Spleen (tissue), 11 donors: ENCODE results near the gene POLE3. TPM values are rescaled to one million over a fixed set of nuclear protein-coding genes. Genes with fewer than 3 reads are reported as not detected.

Experiments
- DNase-seq: peaks from one replicate; pipeline ENCODE4 v3.0.0-alpha.2; 2020
- H3K27ac ChIP-seq, 8 donors: fragments of 200-600 bp; sonication (generic) in 7 of 8; 1 replicate in 4 of 8; 2 replicates in 4 of 8; pipeline versions ENCODE4 v1.5.0 to v1.8.0; 2016 to 2021; ENCODE audit warnings: inconsistent platforms in 4 of 8, mild to moderate bottlenecking in 4 of 8, moderate library complexity in 1 of 8
- H3K27me3 ChIP-seq, 7 donors: fragments of 200-600 bp; sonication (generic) in 6 of 7; replicated peaks in 1 of 7; 1 replicate in 4 of 7; 2 replicates in 3 of 7; pipeline versions ENCODE4 v1.5.0 to v1.8.0; 2016 to 2021; ENCODE audit warnings: inconsistent platforms in 3 of 7, mild to moderate bottlenecking in 1 of 7
- H3K36me3 ChIP-seq, 6 donors: fragments of 200-600 bp; sonication (generic) in 5 of 6; 1 replicate in 4 of 6; 2 replicates in 2 of 6; pipeline versions ENCODE4 v1.5.0 to v1.8.0; 2016 to 2021; ENCODE audit warnings: inconsistent platforms in 2 of 6
- H3K4me1 ChIP-seq, 6 donors: fragments of 200-600 bp; sonication (generic) in 5 of 6; 1 replicate in 3 of 6; 2 replicates in 3 of 6; pipeline versions ENCODE4 v1.5.0 to v1.8.0; 2016 to 2021; ENCODE audit warnings: inconsistent platforms in 3 of 6
- H3K4me3 ChIP-seq, 8 donors: fragments of 200-600 bp; sonication (generic) in 7 of 8; 1 replicate in 4 of 8; 2 replicates in 4 of 8; pipeline versions ENCODE4 v1.5.0 to v1.8.0; 2016 to 2021; ENCODE audit warnings: inconsistent platforms in 4 of 8, mild to moderate bottlenecking in 4 of 8, moderate library complexity in 2 of 8
- H3K9me3 ChIP-seq, 8 donors: fragments of 200-600 bp; sonication (generic) in 7 of 8; 1 replicate in 4 of 8; 2 replicates in 4 of 8; pipeline versions ENCODE4 v1.5.0 to v1.8.0; 2016 to 2021; ENCODE audit warnings: inconsistent platforms in 4 of 8
- CTCF ChIP-seq, 11 experiments: fragments of 200-600 bp in 7 of 11; fragments of 450-650 bp in 4 of 11; sonication (generic) in 4 of 11; IDR thresholded peaks in 8 of 11; conservative IDR thresholded peaks in 3 of 11; 1 replicate in 7 of 11; 2 replicates in 4 of 11; pipeline versions ENCODE4 v1.4.0 to v1.8.0; 2016 to 2021; ENCODE audit warnings: antibody characterized with exemption in 11 of 11, inconsistent platforms in 4 of 11, mild to moderate bottlenecking in 1 of 11
- POLR2A ChIP-seq, 3 donors: fragments of 450-650 bp; IDR thresholded peaks; one replicate each; pipeline ENCODE4 v1.5.1; 2017; ENCODE audit warnings: antibody characterized with exemption in 3 of 3, mild to moderate bottlenecking in 1 of 3
- POLR2AphosphoS5 ChIP-seq, 3 donors: sonication (generic); formaldehyde crosslinking; IDR thresholded peaks; one replicate each; pipeline ENCODE4 v1.5.1; 2017; ENCODE audit warnings: antibody characterized with exemption in 3 of 3
- WGBS, 5 donors: extraction: QIAGEN DNeasy Blood & Tissue Kit in 3 of 5; methylation state at CpG; one replicate each; pipeline versions ENCODE4 v1.1.5 to v1.1.7; 2013 to 2018; 5-methylcytosine and 5-hydroxymethylcytosine counted together
- intact Hi-C: fragments of 100-400 bp; cut with DNase I; formaldehyde crosslinking; loops from one replicate; pipeline ENCODE4 v1.15.0; 2023; ENCODE audit warnings: low total_unique reads
- polyA plus RNA-seq, 3 donors: library from polyadenylated mRNA; stranded (reverse); fragments of 200-250 nt; gene quantifications; one replicate each; pipeline ENCODE4 v1.2.1, GENCODE V29; 2013
- total RNA-seq, 7 donors: library from RNA; depleted of rRNA in 3 of 7; stranded (reverse); fragments of >200 nt in 3 of 7; fragmentation: NEBNext Ultra II Directional in 4 of 7; extraction: Animal tissue kit (Norgen Biotek cat#: 25700) in 4 of 7; gene quantifications; one replicate each; pipeline versions ENCODE4 v1.1.0 to v1.2.1, GENCODE V29; 2016 to 2021
- donor health status: healthy with polysubstance abuse.
- donor health status: DM: no; HTN: no; CAD: no; lungs with moderate emphysema.
- donor health status: DM: no; HTN: no; CAD: no.
- donor health status: Bipolar disorder and iron deficiency.
- donor health status: healthy.
- donor health status: DM: no; HTN: no; CAD: no.
- donor health status: DM: yes; HTN: yes; CAD: no.

Gene POLE3
- total and polyA plus RNA-seq, 10 donors, result 29.3 to 53.0 (median 37.0) TPM

GRCh38 chr9:113376634-113377567 lies 33.6 kb downstream of the POLE3 start, which contains the start of gene HDHD3:
Gene HDHD3, minus strand, starts transcription at chr9:113376986. Its CDS starts 2,632 bp downstream, at chr9:113374354.
- intact Hi-C loops, result no loop called here

GRCh38 chr9:113375057-113376023 lies 35.1 kb downstream of the POLE3 start:
- Histone ChIP-seq H3K4me3 (peak overlapping the region in 6 of 8 donors; percentile 65 to 90 (median 80)), H3K9me3 (no peaks in the 10 kb centered on the region), H3K27ac (peak overlapping the region in 2 of 8 donors; percentile 5 to 14), H3K36me3 (peaks cover 0 to 33% (median 22%) of the 10 kb centered on the region in 6 donors), H3K4me1 (peaks cover 0 to 28% (median 17%) of the 10 kb centered on the region in 6 donors), H3K27me3 (no peaks in the 10 kb centered on the region)
- 82 to 91% (median 88%) methylated on average over 6 of the region's 6 CpGs for WGBS, 5 donors
- TF ChIP-seq CTCF (IDR thresholded peaks at IDR 0.05 in 8 of 11, conservative IDR thresholded peaks at IDR 0.05 in 3 of 11), result no peak
- no peak for TF ChIP-seq POLR2A (IDR thresholded peaks at IDR 0.05)
- TF ChIP-seq POLR2AphosphoS5 (IDR thresholded peaks at IDR 0.05), result no peak
- peak; percentile 33 for DNase-seq
- intact Hi-C loops, result no loop called here

More at GRCh38 chr9:113376634-113377567, 33.6 kb downstream of the POLE3 start, which contains the start of gene HDHD3:
- Histone ChIP-seq H3K9me3 (no peaks in the 10 kb centered on the region), H3K36me3 (peaks cover 0 to 33% (median 22%) of the 10 kb centered on the region in 6 donors), H3K27me3 (no peaks in the 10 kb centered on the region), H3K4me3 (peak within 1 kb of the TSS; percentile 58 to 90 (median 73)), H3K27ac (peak within 1 kb of the TSS; percentile 44 to 90 (median 85)), H3K4me1 (peaks cover 0 to 32% (median 17%) of the 10 kb centered on the region in 6 donors)
- WGBS, 5 donors, result 1 to 2% (median 1%) methylated on average over 40 to 74 of the region's 74 CpGs
- TF ChIP-seq CTCF (IDR thresholded peaks at IDR 0.05 in 8 of 11, conservative IDR thresholded peaks at IDR 0.05 in 3 of 11), result peak in 1 of 11 experiments; percentile 17
- peak; percentile 92 to 95 (median 93) for TF ChIP-seq POLR2AphosphoS5 (IDR thresholded peaks at IDR 0.05)
- peak in 1 of 3 donors; percentile 76 for TF ChIP-seq POLR2A (IDR thresholded peaks at IDR 0.05)
- DNase-seq, result peak; percentile 96

DNA sequence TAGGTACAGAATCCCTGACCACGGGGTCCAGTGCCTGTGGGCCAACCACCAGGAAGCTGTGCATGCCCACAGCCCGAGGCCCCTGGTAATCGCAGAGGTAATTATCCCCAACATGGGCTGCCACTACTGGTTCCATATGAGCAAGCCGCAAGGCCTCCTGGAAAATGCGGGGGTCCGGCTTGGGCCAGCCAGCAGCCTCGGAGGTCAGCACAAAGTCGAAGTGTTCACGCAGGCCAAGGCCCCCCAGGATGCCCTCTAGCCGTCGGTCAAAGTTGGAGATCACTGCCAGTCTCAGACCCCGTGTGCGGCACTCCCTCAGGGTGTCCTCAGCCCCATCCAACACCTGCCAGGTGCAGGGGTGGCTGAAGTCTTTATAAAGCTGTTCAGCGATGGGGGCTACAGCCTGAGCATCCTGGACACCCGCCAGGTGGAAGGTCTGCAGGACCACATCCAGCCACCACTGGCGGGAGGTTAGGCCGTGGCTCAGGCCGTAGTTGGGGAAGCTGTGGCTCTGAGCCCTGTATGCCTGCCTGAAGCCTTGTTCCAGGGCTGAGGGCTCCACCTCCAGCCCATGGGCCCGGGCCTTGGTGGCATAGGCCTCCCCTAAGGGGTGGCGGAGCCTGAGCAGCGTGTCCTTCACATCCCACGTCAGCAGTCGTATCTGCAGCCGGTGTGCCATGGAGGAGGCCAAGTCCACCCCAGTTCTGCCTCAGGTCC lies 36.6 kb downstream of the POLE3 start:
- no peak overlapping the region for H3K4me3 ChIP-seq
- no peak overlapping the region for H3K27ac ChIP-seq
- H3K27me3 ChIP-seq, result no peaks in the 10 kb centered on the region
- peaks cover 0 to 28% (median 17%) of the 10 kb centered on the region in 6 donors for H3K4me1 ChIP-seq
- intact Hi-C loops, result no loop called here
- H3K9me3 ChIP-seq, result no peaks in the 10 kb centered on the region
- DNase-seq, result peak; percentile 72
- TF ChIP-seq POLR2AphosphoS5 (IDR thresholded peaks at IDR 0.05), result peak in 1 of 3 donors; percentile 16
- TF ChIP-seq CTCF (IDR thresholded peaks at IDR 0.05 in 8 of 11, conservative IDR thresholded peaks at IDR 0.05 in 3 of 11), result no peak
- H3K36me3 ChIP-seq, result peaks cover 0 to 33% (median 22%) of the 10 kb centered on the region in 6 donors
- 91 to 95% (median 93%) methylated on average over 7 to 24 of the region's 24 CpGs for WGBS, 5 donors
